GM12892 (cell line): ENCODE results near the gene TFB1M.

Experiments used
- POLR2A ChIP-seq: IDR thresholded peaks from 2 replicates; pipeline ENCODE4 v1.6.1; 2011; ENCODE audit warnings: low read depth, low read length, control low read depth
- POLR2AphosphoS5 ChIP-seq: IDR thresholded peaks from 2 replicates; pipeline ENCODE4 v1.6.1; 2011; ENCODE audit warnings: low read depth, low read length, control low read depth
- TAF1 ChIP-seq: IDR thresholded peaks from 2 replicates; pipeline ENCODE4 v1.6.1; 2011; ENCODE audit warnings: low read depth, mild to moderate bottlenecking, control low read depth, low read length, borderline replicate concordance

DNA sequence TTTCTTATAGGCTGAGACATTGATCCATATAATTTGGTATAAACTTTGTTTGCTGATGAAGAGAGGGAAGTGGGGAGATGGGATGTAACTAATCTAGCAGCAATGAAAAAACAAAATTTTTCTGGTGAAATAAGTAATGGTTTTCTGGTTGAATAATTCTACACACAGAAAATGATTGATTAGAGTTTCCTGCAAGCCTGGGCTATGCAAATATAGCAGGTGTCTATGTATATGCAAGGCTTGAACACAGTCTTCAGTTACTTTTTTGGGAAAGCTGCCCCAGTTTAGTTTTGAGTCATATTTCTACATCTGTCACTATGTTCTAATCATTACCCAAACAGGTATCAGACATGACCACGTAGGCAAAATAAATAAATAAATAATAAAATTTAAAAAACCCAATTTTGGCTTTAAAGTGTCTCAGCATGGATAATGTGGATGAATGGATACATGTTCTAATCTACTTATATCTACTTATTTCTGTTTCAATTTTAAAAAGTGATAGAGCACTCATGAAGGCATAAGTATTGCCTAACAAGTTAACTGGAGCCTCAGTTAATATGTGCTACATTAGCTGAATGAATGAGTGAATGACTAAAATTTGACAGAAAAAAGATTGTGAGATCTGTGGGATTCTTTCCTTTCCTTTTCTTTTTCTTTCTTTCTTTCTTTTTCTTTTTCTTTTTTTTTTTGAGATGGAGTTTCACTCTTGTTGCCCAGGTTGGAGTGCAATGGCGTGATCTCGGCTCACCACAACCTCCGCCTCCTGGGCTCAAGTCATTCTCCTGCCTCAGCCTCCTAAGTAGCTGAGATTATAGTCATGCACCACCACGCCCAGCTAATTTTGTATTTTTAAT is 37.2 kb upstream of the TFB1M start:
- TF ChIP-seq POLR2AphosphoS5 (no peak), POLR2A (no peak), TAF1 (no peak)
